Colonic mucosa (tissue), 4 donors: Measurements from ENCODE around the gene DCBLD2. TPM values are rescaled to one million over a fixed set of nuclear protein-coding genes. Genes with fewer than 3 reads are reported as not detected.

Experiments used
- DNase-seq: peaks from one replicate; pipeline ENCODE4 v3.0.0-alpha.2; 2020
- H3K27ac ChIP-seq: fragments of 200-600 bp; one replicate; pipeline ENCODE4 v1.8.0; 2021
- H3K27me3 ChIP-seq: fragments of 200-600 bp; one replicate; pipeline ENCODE4 v1.8.0; 2021
- H3K36me3 ChIP-seq: fragments of 200-600 bp; one replicate; pipeline ENCODE4 v1.8.0; 2021
- H3K4me1 ChIP-seq: fragments of 200-600 bp; one replicate; pipeline ENCODE4 v1.8.0; 2021; ENCODE audit warnings: mild to moderate bottlenecking
- H3K4me3 ChIP-seq: fragments of 200-600 bp; one replicate; pipeline ENCODE4 v1.8.0; 2021
- H3K9ac ChIP-seq, 2 donors: one replicate each; pipeline ENCODE4 v1.7.0; 2013; ENCODE audit warnings: control low read depth in 2 of 2, low read depth in 2 of 2, low read length in 2 of 2
- H3K9me3 ChIP-seq: fragments of 200-600 bp; one replicate; pipeline ENCODE4 v1.8.0; 2021
- CTCF ChIP-seq: fragments of 200-600 bp; IDR thresholded peaks from one replicate; pipeline ENCODE4 v1.8.0; 2022; ENCODE audit warnings: antibody characterized with exemption, mild to moderate bottlenecking
- intact Hi-C: fragments of 100-400 bp; cut with DNase I; formaldehyde crosslinking; loops from one replicate; pipeline ENCODE4 v1.14.1; 2022
- total RNA-seq, 2 donors: library from RNA; stranded (reverse); fragmentation: NEBNext Ultra II Directional in 1 of 2; extraction: Animal tissue kit (Norgen Biotek cat#: 25700) in 1 of 2; gene quantifications; one replicate each; pipeline ENCODE4 v1.2.1, GENCODE V29; 2021
- donor health status: healthy.
- donor health status: DM: no; HTN: no; CAD: no.
- donor health status: DM: no; HTN: no; CAD: no.

Gene DCBLD2
- total RNA-seq, 2 donors from 2014 or later, result 12.8 to 13.0 TPM

- no peak for DNase-seq
- no peak overlapping the region for H3K27ac ChIP-seq
- no peaks in the 10 kb centered on the region for H3K36me3 ChIP-seq
- TF ChIP-seq CTCF, result no peak
- intact Hi-C loops, result no loop called here
- no peak overlapping the region for H3K9ac ChIP-seq
- H3K4me3 ChIP-seq, result no peak overlapping the region
- H3K9me3 ChIP-seq, result no peaks in the 10 kb centered on the region
- H3K27me3 ChIP-seq, result no peaks in the 10 kb centered on the region
- no peaks in the 10 kb centered on the region for H3K4me1 ChIP-seq
Measured at GRCh38 chr3:98754483-98754882, 147.0 kb downstream of the DCBLD2 start.

GRCh38 chr3:98750276-98750919, 151.1 kb downstream of the DCBLD2 start:
- H3K9me3 ChIP-seq, result no peaks in the 10 kb centered on the region
- H3K4me3 ChIP-seq, result no peak overlapping the region
- no peaks in the 10 kb centered on the region for H3K36me3 ChIP-seq

GRCh38 chr3:98746882-98747281, 154.6 kb downstream of the DCBLD2 start:
- Histone ChIP-seq H3K4me3 (no peak overlapping the region), H3K27ac (no peak overlapping the region), H3K9me3 (no peaks in the 10 kb centered on the region), H3K9ac (no peak overlapping the region), H3K36me3 (no peaks in the 10 kb centered on the region), H3K4me1 (no peaks in the 10 kb centered on the region), H3K27me3 (no peaks in the 10 kb centered on the region)
- TF ChIP-seq CTCF, result no peak
- no peak for DNase-seq
- intact Hi-C loops, result no loop called here

More at GRCh38 chr3:98750276-98750919, 151.1 kb downstream of the DCBLD2 start:
- Histone ChIP-seq H3K27ac (no peak overlapping the region), H3K4me1 (no peaks in the 10 kb centered on the region), H3K9ac (no peak overlapping the region), H3K27me3 (no peaks in the 10 kb centered on the region)
- no peak for DNase-seq
- no peak for TF ChIP-seq CTCF
- intact Hi-C loops, result no loop called here

- DNase-seq, result no peak
Measured at GRCh38 chr3:98746122-98746521, 155.4 kb downstream of the DCBLD2 start.

More at GRCh38 chr3:98746122-98746521, 155.4 kb downstream of the DCBLD2 start:
- no peaks in the 10 kb centered on the region for H3K27me3 ChIP-seq
- no peaks in the 10 kb centered on the region for H3K36me3 ChIP-seq
- no peaks in the 10 kb centered on the region for H3K9me3 ChIP-seq
- intact Hi-C loops, result no loop called here
- no peak for TF ChIP-seq CTCF
- no peak overlapping the region for H3K27ac ChIP-seq
- no peak overlapping the region for H3K9ac ChIP-seq
- no peak overlapping the region for H3K4me3 ChIP-seq
- H3K4me1 ChIP-seq, result no peaks in the 10 kb centered on the region

Other genes starting within 250 kb of the DCBLD2 start
- gene ST3GAL6, start 138.4 kb downstream of the DCBLD2 start, total RNA-seq, result 1 to 10 TPM; 2.3 to 2.5 TPM